Inflammatory macrophage treated with lipopolysaccharide for 4 hours (primary cell): ENCODE results near the gene TMEM80.
"Not testable (repeated sequence)": the region's sequence is repeated elsewhere in the genome, so short reads cannot be mapped to it uniquely, and the experiment has no call there.

Experiments used
- DNase-seq: peaks from one replicate; pipeline ENCODE4 v3.0.0-alpha.2; 2020

Gene TMEM80

DNA sequence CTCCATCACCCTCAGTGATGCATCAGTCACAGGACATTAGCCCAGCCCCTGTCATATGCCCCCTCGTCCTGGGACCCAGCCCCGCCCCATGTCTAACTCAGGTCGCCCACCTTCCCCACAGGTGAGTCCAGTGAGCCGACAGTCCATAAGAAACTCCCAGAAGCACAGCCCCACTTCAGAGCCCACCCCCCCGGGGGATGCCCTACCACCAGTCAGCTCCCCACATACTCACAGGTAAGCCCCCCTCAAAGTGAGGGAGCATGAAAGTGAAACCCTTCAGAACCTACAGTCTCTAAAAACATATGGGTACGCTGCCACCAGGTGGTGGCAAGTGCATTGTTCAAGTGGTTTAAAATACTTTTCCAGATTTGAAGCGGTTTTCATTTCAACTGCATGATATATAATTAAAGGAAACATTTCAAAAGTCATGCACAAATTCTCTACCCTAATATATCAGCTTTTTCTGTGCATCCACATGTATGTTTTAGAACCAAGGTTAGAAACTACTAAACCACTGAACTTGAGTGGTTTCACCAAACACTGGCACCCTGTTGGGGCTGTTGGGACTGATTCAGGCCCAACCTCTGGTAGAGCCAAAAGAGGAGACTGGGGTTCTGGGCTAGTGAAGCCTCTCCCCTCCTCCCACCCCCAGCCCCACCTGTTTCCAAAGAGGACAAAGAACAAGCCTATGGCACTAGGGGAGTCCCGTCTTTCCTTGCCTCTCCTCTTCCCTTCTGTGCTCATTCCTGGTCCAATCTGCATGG is 27.7 kb downstream of the TMEM80 start:
- peak; percentile 55 for DNase-seq

- DNase-seq, result no peak
Measured at GRCh38 chr11:724049-724777, 28.6 kb downstream of the TMEM80 start.

DNA sequence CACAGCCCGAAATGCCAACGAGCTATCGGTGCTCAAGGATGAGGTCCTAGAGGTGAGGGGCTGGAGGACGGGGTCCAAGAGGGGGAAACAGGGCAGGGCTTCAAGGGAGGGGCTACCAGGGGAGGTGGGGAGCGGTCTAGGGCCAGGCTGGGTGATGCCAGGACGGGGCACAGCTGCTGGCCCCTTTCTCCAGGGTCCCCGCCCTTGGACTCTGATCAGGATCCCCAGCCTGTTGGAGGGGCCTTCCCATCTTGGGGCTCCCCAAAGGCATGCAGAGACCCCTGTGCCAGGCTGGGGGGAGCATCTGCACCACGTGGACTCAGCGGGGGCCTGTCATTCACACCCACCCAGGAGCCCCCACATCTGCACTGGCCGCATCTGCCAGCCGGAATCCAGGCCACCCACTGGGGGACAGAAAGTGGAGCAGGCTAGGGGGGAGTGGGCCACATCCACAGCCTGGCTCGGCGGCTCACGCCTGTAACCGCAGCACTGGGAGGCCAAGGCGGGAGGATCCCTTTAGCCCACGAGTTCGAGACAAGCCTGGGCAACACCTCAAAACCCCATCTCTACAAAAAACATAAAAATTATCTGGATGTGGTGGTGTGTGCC is 29.3 kb downstream of the TMEM80 start:
- DNase-seq, result no peak

GRCh38 chr11:725624-726202 is 30.1 kb downstream of the TMEM80 start:
- no peak for DNase-seq

GRCh38 chr11:726278-727220 is 30.9 kb downstream of the TMEM80 start:
- peak; percentile 40 for DNase-seq

GRCh38 chr11:727281-727701 is 31.7 kb downstream of the TMEM80 start:
- no peak for DNase-seq

DNA sequence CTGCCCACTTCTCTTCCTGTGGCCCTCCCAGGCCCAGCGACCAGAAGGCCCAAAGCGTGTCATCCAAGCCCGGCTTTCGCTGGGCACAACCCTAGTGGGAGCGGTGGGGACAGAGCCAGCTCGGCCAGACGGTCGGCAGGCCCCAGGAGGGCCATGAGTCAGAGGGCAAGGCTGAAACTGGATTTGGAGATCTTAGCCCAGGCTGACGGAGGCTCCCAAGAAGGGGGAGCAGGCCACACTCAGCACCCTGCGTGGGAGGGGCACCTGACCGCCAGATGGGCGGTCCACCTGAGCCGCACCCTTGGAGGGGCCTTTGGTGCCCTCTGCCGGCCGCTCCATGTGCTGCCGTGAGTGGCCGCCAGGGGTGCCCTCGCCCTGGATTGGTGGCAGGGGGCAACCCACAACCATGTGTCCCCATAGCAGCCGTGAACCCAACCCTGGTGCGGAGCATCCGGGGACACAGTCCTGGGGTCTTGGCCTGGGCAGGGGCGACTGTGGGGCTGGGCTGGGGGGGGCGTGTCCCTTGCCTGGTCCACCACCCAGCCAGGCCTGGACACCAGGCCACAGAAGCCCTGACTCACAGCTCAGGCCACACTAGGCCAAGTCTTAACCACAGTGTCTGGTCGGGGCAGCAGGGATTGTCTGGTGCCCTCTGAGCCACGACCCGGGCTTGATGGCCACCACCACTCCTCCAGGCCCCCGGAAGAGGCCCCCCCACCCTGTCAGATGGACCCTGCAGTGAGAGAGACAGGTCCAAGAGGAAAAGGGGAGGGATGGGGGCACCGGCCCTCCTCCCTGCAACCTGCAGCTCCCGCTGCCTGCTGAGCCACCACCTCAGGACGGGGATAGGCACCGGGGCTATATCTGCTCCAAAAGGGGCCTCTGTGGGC is 32.5 kb downstream of the TMEM80 start:
- DNase-seq, result peak; percentile 64

DNA sequence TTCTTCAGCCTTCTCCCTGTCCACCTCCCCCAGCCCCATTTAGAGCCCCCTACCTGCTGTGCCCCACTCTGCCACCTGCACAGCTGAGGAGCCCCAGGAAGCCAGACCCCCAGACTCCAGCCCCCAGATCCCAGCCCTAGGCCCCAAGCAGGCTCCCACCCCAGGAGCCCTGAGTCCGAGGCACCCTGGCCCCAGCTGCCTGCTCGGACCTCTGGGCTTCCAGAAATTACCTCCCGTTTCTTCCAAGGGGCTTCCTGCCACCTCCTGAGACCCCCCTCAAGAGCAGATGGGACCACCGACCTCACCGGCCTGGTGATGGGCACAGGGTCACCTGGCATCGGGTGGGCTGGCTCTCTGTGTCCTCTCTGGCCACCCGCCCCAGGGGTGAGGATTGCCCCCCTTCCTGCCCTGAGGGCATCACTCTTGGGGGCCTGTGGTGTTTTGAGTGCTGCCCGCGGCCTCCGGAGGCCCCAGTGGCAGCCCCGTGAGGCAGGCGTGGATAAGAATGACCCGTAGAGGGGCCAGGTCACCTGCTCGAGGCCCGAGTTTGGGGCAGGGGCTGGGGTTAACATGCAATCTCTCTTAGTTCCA is 33.4 kb downstream of the TMEM80 start:
- DNase-seq, result no peak

DNA sequence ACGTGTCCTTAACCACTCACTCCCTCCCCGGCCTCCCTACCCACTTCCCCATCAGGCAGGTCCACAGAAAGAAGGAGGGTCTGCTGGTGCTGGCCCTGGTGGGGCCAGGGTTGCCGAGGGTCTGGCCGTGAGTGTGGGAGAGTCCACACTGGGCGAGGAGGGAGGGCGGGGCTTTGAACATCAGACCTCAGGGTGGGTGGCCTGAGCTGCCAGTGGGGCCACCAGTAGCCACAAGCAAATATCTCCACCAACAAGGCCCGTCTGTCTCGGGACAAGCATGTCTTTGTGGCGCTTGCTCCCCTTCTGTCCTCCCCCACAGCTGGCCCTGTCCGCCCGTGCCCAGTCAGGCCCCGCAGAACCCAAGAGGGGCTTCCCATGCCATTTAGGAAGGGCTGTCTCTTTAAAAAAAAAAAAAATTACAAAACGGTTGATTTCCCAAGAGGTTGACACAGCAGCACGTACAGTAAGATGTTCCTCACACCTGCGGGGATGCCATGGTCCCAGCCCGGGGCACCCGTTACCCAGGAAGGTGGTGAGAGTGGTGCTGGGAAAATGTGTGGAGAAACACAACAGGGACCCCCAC is 34.0 kb downstream of the TMEM80 start:
- DNase-seq, result no peak

DNA sequence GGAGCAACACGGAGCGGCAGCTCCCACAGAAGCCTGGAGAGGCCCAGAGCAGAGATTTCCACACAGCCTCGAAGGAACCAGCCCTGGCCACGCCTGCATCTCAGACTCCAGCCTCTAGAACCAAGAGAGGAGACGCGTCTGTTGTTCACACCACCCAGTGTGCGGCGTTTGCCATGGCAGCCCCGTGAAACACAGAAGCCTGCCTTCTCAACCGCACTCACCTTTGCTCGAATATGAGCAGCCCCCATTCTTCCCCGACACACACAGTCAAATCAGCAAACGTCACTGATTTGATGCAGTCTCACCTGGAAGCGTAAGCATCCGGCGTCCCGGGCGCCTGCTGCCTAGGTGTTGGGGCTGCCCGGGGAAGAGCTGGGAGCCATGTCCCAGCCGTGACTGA is 37.5 kb downstream of the TMEM80 start:
- no peak for DNase-seq

GRCh38 chr11:734541-734940 is 38.9 kb downstream of the TMEM80 start:
- DNase-seq, result not testable (repeated sequence)

DNA sequence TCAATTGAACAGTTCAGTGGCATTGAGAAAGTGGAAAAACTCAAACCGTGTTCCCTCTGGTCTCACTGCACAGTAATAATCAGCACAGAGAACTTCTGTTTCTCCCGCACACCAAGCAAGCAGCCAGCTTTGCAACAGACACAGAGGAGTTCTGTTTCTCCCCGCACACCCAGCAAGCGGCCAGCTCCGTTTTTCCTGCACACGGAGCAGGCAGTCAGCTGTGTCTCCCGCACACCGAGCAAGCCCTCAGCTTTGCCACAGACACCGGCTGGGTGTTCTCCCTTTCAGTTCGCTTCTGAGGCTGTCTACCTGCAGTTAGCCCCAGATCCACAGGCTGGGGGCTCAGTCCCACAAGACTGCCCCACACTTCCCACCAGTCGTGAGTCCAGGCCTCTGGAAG is 41.8 kb downstream of the TMEM80 start:
- no peak for DNase-seq

GRCh38 chr11:737899-738298 is 42.3 kb downstream of the TMEM80 start:
- not testable (repeated sequence) for DNase-seq

DNA sequence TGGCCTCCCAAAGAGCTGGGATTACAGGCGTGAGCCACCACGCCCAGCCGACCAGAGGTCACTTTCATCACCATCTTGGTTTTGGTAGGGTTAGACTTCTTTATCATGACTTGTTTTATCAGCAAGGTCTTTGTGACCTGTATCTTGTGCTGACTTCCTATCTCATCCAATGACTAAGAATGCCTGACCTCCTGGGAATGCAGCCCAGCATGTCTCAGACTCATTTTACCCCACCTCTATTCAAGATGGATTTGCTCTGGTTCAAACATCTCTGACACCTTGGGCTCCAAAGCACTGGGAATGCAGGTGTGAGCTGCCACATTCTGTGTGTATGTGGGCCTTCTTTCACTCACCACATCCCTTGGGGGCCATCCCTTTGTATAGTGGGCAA is 46.5 kb downstream of the TMEM80 start:
- DNase-seq, result no peak

GRCh38 chr11:742571-743201 is 47.1 kb downstream of the TMEM80 start:
- DNase-seq, result no peak

- DNase-seq, result no peak
Measured at GRCh38 chr11:745428-745827, 49.8 kb downstream of the TMEM80 start.

DNA sequence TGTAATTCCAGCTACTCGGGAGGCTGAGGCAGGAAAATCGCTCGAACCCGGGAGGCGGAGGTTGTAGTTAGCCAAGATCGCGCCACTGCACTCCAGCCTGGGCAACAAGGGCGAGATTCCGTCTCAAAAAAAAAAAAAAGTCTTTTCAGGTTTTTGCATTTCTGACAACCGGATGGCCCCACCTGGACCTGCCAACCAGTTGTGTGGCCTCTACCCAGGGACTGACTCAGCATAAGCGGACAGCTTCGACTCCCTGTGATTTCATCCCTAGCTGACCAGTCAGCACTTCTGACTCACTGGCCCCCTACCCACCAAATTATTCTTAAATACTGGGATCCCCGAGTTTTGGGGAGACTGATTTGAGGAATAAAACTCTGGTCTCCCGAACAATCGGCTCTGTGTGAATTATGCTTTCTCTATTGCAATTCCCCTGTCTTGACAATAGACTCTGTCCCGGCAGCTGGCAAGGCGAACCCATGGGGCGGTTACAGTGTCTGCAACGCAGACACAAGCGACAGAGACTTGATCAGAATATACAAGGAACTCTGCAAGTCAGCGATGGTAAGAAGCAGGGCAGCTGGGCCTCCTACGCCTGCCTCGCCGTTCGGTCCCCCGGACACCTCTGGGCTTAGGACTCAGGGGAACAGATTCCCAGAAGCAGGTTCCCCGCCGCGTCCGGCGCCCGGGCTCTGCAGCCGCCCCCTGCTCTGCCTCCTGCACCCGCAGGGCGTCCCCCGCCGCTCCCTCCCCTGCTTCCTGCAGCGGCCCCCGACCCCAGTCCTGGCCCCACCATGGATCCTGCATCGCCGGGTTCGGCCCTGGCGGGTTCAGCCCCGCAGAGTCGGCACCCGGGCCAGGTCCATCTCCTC is 50.9 kb downstream of the TMEM80 start:
- DNase-seq, result peak; percentile 30

DNA sequence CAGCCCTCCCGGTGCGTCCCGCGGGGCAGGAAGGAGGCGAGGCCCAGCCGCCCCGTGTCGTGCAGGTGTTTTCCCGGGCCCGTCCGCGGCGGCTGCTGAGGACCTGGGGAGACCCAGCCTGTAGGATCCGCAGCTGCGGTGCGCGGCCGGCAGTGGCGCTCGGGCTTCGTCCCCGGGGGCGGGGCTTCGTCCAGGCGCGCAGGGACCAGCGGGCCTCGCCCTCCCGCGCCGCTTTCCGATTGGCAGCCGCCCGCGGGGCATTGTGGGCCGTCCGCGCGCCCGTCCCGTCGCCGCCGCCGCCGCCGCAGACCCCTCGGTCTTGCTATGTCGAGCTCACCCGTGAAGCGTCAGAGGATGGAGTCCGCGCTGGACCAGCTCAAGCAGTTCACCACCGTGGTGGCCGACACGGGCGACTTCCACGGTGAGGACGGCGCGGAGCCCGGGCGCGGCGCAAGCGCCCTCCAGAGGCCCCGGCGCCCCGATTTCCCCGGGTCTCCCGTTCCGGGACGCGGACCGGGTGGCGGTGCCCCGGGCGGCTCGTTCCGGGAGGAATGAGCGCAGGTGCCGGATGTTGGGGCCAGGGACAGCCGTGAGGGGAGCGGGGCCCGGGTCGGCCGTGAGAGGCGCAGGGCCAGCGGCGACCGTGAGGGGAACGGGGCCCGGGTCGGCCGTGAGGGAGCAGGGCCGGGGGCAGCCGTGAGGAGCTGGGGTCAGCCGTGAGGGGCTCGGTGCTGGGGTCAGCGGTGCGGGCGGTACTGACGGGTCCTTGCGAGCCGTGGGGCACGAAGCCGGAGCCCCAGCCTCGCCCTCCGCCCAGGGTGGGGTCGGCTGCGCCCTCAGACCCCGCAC is 51.8 kb downstream of the TMEM80 start, which contains the start of gene TALDO1:
TALDO1 (plus strand) TSS at position 307 of the 849 bp plus-strand sequence; CDS start at position 325, 18 bp downstream.
- DNase-seq, result peak; percentile 93
